Measurements from ENCODE around the gene CCL14. TPM values are rescaled to one million over a fixed set of nuclear protein-coding genes. Genes with fewer than 3 reads are reported as not detected.

Gene CCL14
- total and polyA plus RNA-seq, 2 of the 13 experiments (the other 11 are each of a cell fraction or from before 2014, with no cell fraction given) = 1.1 to 1.7 TPM

GRCh38 chr17:36034127-36034526 is 47.6 kb upstream of the CCL14 start:
- H4K20me1 ChIP-seq (ENCODE audit: insufficient read depth, low read length) = no peaks in the 10 kb centered on the region
- DNase-seq (ENCODE audit: low spot score) (no peak), FAIRE-seq (no peak), ATAC-seq (no peak)
- H3K27ac ChIP-seq (ENCODE audit: extremely low read length, insufficient read depth, low read length) = no peak overlapping the region
- no peak for TF ChIP-seq ARID4A (CRISPR knock-in tag; IDR thresholded peaks at IDR 0.05; ENCODE audit: borderline replicate concordance)
- no peak for TF ChIP-seq TEAD2 (CRISPR knock-in tag; IDR thresholded peaks at IDR 0.05)
- TF ChIP-seq E2F1 (CRISPR knock-in tag; IDR thresholded peaks at IDR 0.05) = no peak
- TF ChIP-seq CBFB (CRISPR knock-in tag; IDR thresholded peaks at IDR 0.05) = no peak
- TF ChIP-seq PAXIP1 (CRISPR knock-in tag; conservative IDR thresholded peaks at IDR 0.05) = no peak
- no peak for TF ChIP-seq ZBTB37 (CRISPR knock-in tag; IDR thresholded peaks at IDR 0.05)
- H3K9me3 ChIP-seq (ENCODE audit: low read length) = no peaks in the 10 kb centered on the region
- POLR2A ChIA-PET = no interaction called here
- no peaks in the 10 kb centered on the region for H3K79me2 ChIP-seq (ENCODE audit: insufficient read depth, low read length)
- no peak overlapping the region for H3K4me3 ChIP-seq (replicated peaks in 1 of 3; ENCODE audit: insufficient read depth in 1 of 3, low read depth in 2 of 3, low read length in 3 of 3)
- H2AFZ ChIP-seq (ENCODE audit: low read length) = no peak overlapping the region
- H3K4me1 ChIP-seq (ENCODE audit: insufficient read depth, low read length) = no peaks in the 10 kb centered on the region
- CTCF ChIA-PET (ENCODE audit: low intra/inter-chr PET ratio, low total read pairs) = no interaction called here
- WGBS (ENCODE audit: low lambda C conversion rate) = 10% methylated on average over 3 of the region's 3 CpGs
- H3K36me3 ChIP-seq (replicated peaks in 1 of 2; ENCODE audit: control insufficient read depth in 1 of 2, insufficient read depth in 2 of 2, low read length in 2 of 2) = no peaks in the 10 kb centered on the region
- no peak overlapping the region for H3K4me2 ChIP-seq (ENCODE audit: low read depth, low read length)
- BruUV-seq (replicated peaks) = no TSS peak
- in situ Hi-C loops (cut with HindIII; ENCODE audit: extremely low pct_ligation_motif_present, low pct_unique_long_range_greater_than_20kb) (no loop called here), intact Hi-C loops (cut with micrococcal nuclease; ENCODE audit: unreplicated experiment) (no loop called here)
- peaks cover 0 to 4% of the 10 kb centered on the region in 2 experiments; a peak in 1 of 5 replicates for H3K27me3 ChIP-seq (ENCODE audit: control insufficient read depth in 1 of 2, insufficient read depth in 2 of 2, low read length in 2 of 2)
- no peak overlapping the region for H3K9ac ChIP-seq (ENCODE audit: insufficient read depth, low read depth, low read length)
